Liver (tissue), 3 donors: ENCODE results near the gene ENOX1.

ENCODE experiments used
- ATF3 ChIP-seq: IDR thresholded peaks from 2 replicates; pipeline ENCODE4 v1.6.1; 2016; ENCODE audit warnings: antibody characterized with exemption
- CTCF ChIP-seq: fragments of 150-350 bp; IDR thresholded peaks from 2 replicates; pipeline ENCODE4 v1.5.1; 2017; ENCODE audit warnings: improper control_type of control experiment, low read depth, low read length; ENCODE audit not compliant: missing input control
- EGR1 ChIP-seq, 2 donors: IDR thresholded peaks; 2 replicates each; pipeline ENCODE4 v1.6.1; 2016 to 2018; ENCODE audit warnings: antibody characterized with exemption in 2 of 2, low read depth in 2 of 2
- FOXA1 ChIP-seq: IDR thresholded peaks from 2 replicates; pipeline ENCODE4 v1.6.1; 2016; ENCODE audit warnings: antibody characterized with exemption
- GABPA ChIP-seq, 2 donors: IDR thresholded peaks in 1 of 2; conservative IDR thresholded peaks in 1 of 2; 2 replicates each; pipeline ENCODE4 v1.6.1; 2016; ENCODE audit warnings: antibody characterized with exemption in 2 of 2, mild to moderate bottlenecking in 1 of 2, moderate library complexity in 1 of 2
- MAX ChIP-seq: IDR thresholded peaks from 2 replicates; pipeline ENCODE4 v1.6.1; 2016; ENCODE audit warnings: antibody characterized with exemption
- RAD21 ChIP-seq, 2 donors: IDR thresholded peaks; 2 replicates each; pipeline ENCODE4 v1.6.1; 2016; ENCODE audit warnings: antibody characterized with exemption in 2 of 2, mild to moderate bottlenecking in 2 of 2
- REST ChIP-seq: IDR thresholded peaks from 2 replicates; pipeline ENCODE4 v1.6.1; 2016; ENCODE audit warnings: antibody characterized with exemption, mild to moderate bottlenecking
- SP1 ChIP-seq: IDR thresholded peaks from 2 replicates; pipeline ENCODE4 v1.6.1; 2018; ENCODE audit warnings: antibody characterized with exemption, mild to moderate bottlenecking
- TAF1 ChIP-seq: conservative IDR thresholded peaks from 2 replicates; pipeline ENCODE4 v1.6.1; 2016; ENCODE audit warnings: antibody characterized with exemption, mild to moderate bottlenecking
- YY1 ChIP-seq: IDR thresholded peaks from 2 replicates; pipeline ENCODE4 v1.6.1; 2016; ENCODE audit warnings: antibody characterized with exemption, mild to moderate bottlenecking
- ZBTB33 ChIP-seq: IDR thresholded peaks from 2 replicates; pipeline ENCODE4 v1.6.1; 2016; ENCODE audit warnings: antibody characterized with exemption
- donor health status: healthy.
- donor health status: healthy.

GRCh38 chr13:43767341-43767931 is 19.3 kb downstream of the ENOX1 start:
- TF ChIP-seq YY1 (no peak), SP1 (no peak), CTCF (no peak), RAD21 (IDR thresholded peaks at IDR 0.05) (no peak), MAX (no peak), REST (no peak), ZBTB33 (no peak), TAF1 (no peak), GABPA (IDR thresholded peaks at IDR 0.05 in 1 of 2, conservative IDR thresholded peaks at IDR 0.05 in 1 of 2) (no peak), EGR1 (IDR thresholded peaks at IDR 0.05; ENCODE audit: low read depth in 2 of 2) (no peak), ATF3 (no peak), FOXA1 (no peak)
